HG03460 (cell line): ENCODE data around the gene CDH4.

Experiments
- ATAC-seq: cut with Tn5 transposase; IDR thresholded peaks from one replicate; pipeline ENCODE4 v1.9.1; 2021; ENCODE audit not compliant: unreplicated experiment

The CDH4 gene

GRCh38 chr20:61524951-61525666 lies 273.0 kb downstream of the CDH4 start:
- no peak for ATAC-seq

GRCh38 chr20:61525781-61526431 lies 273.8 kb downstream of the CDH4 start:
- no peak for ATAC-seq

- no peak for ATAC-seq
Measured at GRCh38 chr20:61526907-61527306, 274.8 kb downstream of the CDH4 start.

GRCh38 chr20:61527626-61528025 lies 275.6 kb downstream of the CDH4 start:
- ATAC-seq, result no peak

GRCh38 chr20:61528591-61528990 lies 276.5 kb downstream of the CDH4 start:
- ATAC-seq, result no peak

- ATAC-seq, result no peak
Measured at GRCh38 chr20:61529354-61529753, 277.3 kb downstream of the CDH4 start.

- no peak for ATAC-seq
Measured at GRCh38 chr20:61531553-61532345, 279.7 kb downstream of the CDH4 start.

GRCh38 chr20:61532736-61533135 lies 280.7 kb downstream of the CDH4 start:
- no peak for ATAC-seq

- no peak for ATAC-seq
Measured at GRCh38 chr20:61533231-61533631, 281.2 kb downstream of the CDH4 start.

- no peak for ATAC-seq
Measured at GRCh38 chr20:61534346-61534745, 282.3 kb downstream of the CDH4 start.

- ATAC-seq, result no peak
Measured at GRCh38 chr20:61535091-61535490, 283.0 kb downstream of the CDH4 start.

GRCh38 chr20:61535536-61535935 lies 283.5 kb downstream of the CDH4 start:
- ATAC-seq, result no peak

- no peak for ATAC-seq
Measured at GRCh38 chr20:61535956-61536355, 283.9 kb downstream of the CDH4 start.

GRCh38 chr20:61536671-61537070 lies 284.6 kb downstream of the CDH4 start:
- ATAC-seq, result no peak

GRCh38 chr20:61537239-61538182 lies 285.4 kb downstream of the CDH4 start:
- no peak for ATAC-seq

GRCh38 chr20:61538183-61538942 lies 286.3 kb downstream of the CDH4 start:
- no peak for ATAC-seq

GRCh38 chr20:61538943-61539265 lies 286.8 kb downstream of the CDH4 start:
- ATAC-seq, result no peak

GRCh38 chr20:61539706-61540360 lies 287.8 kb downstream of the CDH4 start:
- ATAC-seq, result no peak

GRCh38 chr20:61541537-61541936 lies 289.5 kb downstream of the CDH4 start:
- ATAC-seq, result no peak

- no peak for ATAC-seq
Measured at GRCh38 chr20:61543086-61543485, 291.0 kb downstream of the CDH4 start.
